ENCODE data around the gene TANC2. TPM values are rescaled to one million over a fixed set of nuclear protein-coding genes. Genes with fewer than 3 reads are reported as not detected.

TANC2 gene
- polyA plus RNA-seq (2012; ENCODE audit: insufficient read depth, insufficient read length) = 8.0 TPM

GRCh38 chr17:62965686-62966425 is at the start of gene TANC2:
Gene TANC2, plus strand, starts transcription at chr17:62966235. Its CDS starts 43,325 bp downstream, at chr17:63009560.
- DNase-seq (ENCODE audit: low read depth, low spot score) = peak; percentile 75
- H3K4me3 ChIP-seq (ENCODE audit: low read length) = peak within 1 kb of the TSS; percentile 74

- no peak overlapping the region for H3K4me3 ChIP-seq (ENCODE audit: low read length)
These were observed 49.1 kb upstream of the TANC2 start for GRCh38 chr17:62916684-62917571.

GRCh38 chr17:62919388-62919787 is 46.6 kb upstream of the TANC2 start:
- DNase-seq (ENCODE audit: low read depth, low spot score) = no peak

More at GRCh38 chr17:62916684-62917571, 49.1 kb upstream of the TANC2 start:
- no peak for DNase-seq (ENCODE audit: low read depth, low spot score)

GRCh38 chr17:62920300-62920699 is 45.7 kb upstream of the TANC2 start:
- no peak for DNase-seq (ENCODE audit: low read depth, low spot score)
- H3K4me3 ChIP-seq (ENCODE audit: low read length) = no peak overlapping the region

More at GRCh38 chr17:62919388-62919787, 46.6 kb upstream of the TANC2 start:
- H3K4me3 ChIP-seq (ENCODE audit: low read length) = no peak overlapping the region

GRCh38 chr17:62921817-62922216 is 44.2 kb upstream of the TANC2 start:
- H3K4me3 ChIP-seq (ENCODE audit: low read length) = no peak overlapping the region
- DNase-seq (ENCODE audit: low read depth, low spot score) = no peak

GRCh38 chr17:62923258-62924150 is 42.5 kb upstream of the TANC2 start:
- no peak overlapping the region for H3K4me3 ChIP-seq (ENCODE audit: low read length)
- no peak for DNase-seq (ENCODE audit: low read depth, low spot score)

- no peak for DNase-seq (ENCODE audit: low read depth, low spot score)
- H3K4me3 ChIP-seq (ENCODE audit: low read length) = no peak overlapping the region
These were observed 40.7 kb upstream of the TANC2 start for GRCh38 chr17:62925267-62925836.

GRCh38 chr17:62927083-62927482 is 39.0 kb upstream of the TANC2 start:
- no peak for DNase-seq (ENCODE audit: low read depth, low spot score)
- H3K4me3 ChIP-seq (ENCODE audit: low read length) = no peak overlapping the region

GRCh38 chr17:62929320-62929719 is 36.7 kb upstream of the TANC2 start:
- no peak for DNase-seq (ENCODE audit: low read depth, low spot score)

GRCh38 chr17:62931101-62931500 is 34.9 kb upstream of the TANC2 start:
- no peak for DNase-seq (ENCODE audit: low read depth, low spot score)
- H3K4me3 ChIP-seq (ENCODE audit: low read length) = no peak overlapping the region

More at GRCh38 chr17:62929320-62929719, 36.7 kb upstream of the TANC2 start:
- no peak overlapping the region for H3K4me3 ChIP-seq (ENCODE audit: low read length)

- no peak for DNase-seq (ENCODE audit: low read depth, low spot score)
- H3K4me3 ChIP-seq (ENCODE audit: low read length) = no peak overlapping the region
These were observed 32.3 kb upstream of the TANC2 start for GRCh38 chr17:62933501-62934385.

- no peak for DNase-seq (ENCODE audit: low read depth, low spot score)
- H3K4me3 ChIP-seq (ENCODE audit: low read length) = no peak overlapping the region
These were observed 30.9 kb upstream of the TANC2 start for GRCh38 chr17:62935098-62935497.

GRCh38 chr17:62935523-62935922 is 30.5 kb upstream of the TANC2 start:
- DNase-seq (ENCODE audit: low read depth, low spot score) = no peak
- H3K4me3 ChIP-seq (ENCODE audit: low read length) = no peak overlapping the region

- DNase-seq (ENCODE audit: low read depth, low spot score) = no peak
- H3K4me3 ChIP-seq (ENCODE audit: low read length) = no peak overlapping the region
These were observed 28.4 kb upstream of the TANC2 start for GRCh38 chr17:62937606-62938005.

- DNase-seq (ENCODE audit: low read depth, low spot score) = no peak
- H3K4me3 ChIP-seq (ENCODE audit: low read length) = no peak overlapping the region
These were observed 24.6 kb upstream of the TANC2 start for GRCh38 chr17:62941358-62941991.

GRCh38 chr17:62948370-62948769 is 17.7 kb upstream of the TANC2 start:
- no peak overlapping the region for H3K4me3 ChIP-seq (ENCODE audit: low read length)
- no peak for DNase-seq (ENCODE audit: low read depth, low spot score)

- no peak overlapping the region for H3K4me3 ChIP-seq (ENCODE audit: low read length)
- no peak for DNase-seq (ENCODE audit: low read depth, low spot score)
These were observed 17.0 kb upstream of the TANC2 start for GRCh38 chr17:62949036-62949435.

Data from Jurkat, Clone E6-1 (cell line).